Esophagus muscularis mucosa (tissue), 4 donors: ENCODE measurements around the gene SUGP1. TPM values are rescaled to one million over a fixed set of nuclear protein-coding genes. Genes with fewer than 3 reads are reported as not detected.

Source experiments
- DNase-seq: peaks from one replicate; pipeline ENCODE4 v3.0.0-alpha.2; 2017; ENCODE audit errors: extremely low spot score
- H3K27ac ChIP-seq, 4 donors: fragments of 200-600 bp; sonication (generic); replicated peaks in 1 of 4; 1 replicate in 3 of 4; 2 replicates in 1 of 4; pipeline ENCODE4 v1.5.1; 2016 to 2019; ENCODE audit warnings: mild to moderate bottlenecking in 1 of 4
- H3K27me3 ChIP-seq, 4 donors: fragments of 200-600 bp; sonication (generic); one replicate each; pipeline versions ENCODE4 v1.5.1 to v1.6.0; 2016 to 2019
- H3K36me3 ChIP-seq, 4 donors: fragments of 200-600 bp; sonication (generic); one replicate each; pipeline ENCODE4 v1.5.1; 2016 to 2019
- H3K4me1 ChIP-seq, 4 donors: fragments of 200-600 bp; sonication (generic); one replicate each; pipeline ENCODE4 v1.5.1; 2016 to 2019
- H3K4me3 ChIP-seq, 4 donors: fragments of 200-600 bp; sonication (generic); 1 replicate in 2 of 4; 2 replicates in 2 of 4; pipeline ENCODE4 v1.5.1; 2016 to 2019; ENCODE audit warnings: mild to moderate bottlenecking in 4 of 4, moderate library complexity in 1 of 4
- H3K9me3 ChIP-seq, 4 donors: fragments of 200-600 bp; sonication (generic); 1 replicate in 3 of 4; 2 replicates in 1 of 4; pipeline ENCODE4 v1.5.1; 2016 to 2019
- CTCF ChIP-seq, 3 experiments: fragments of 200-600 bp in 2 of 3; fragments of 450-650 bp in 1 of 3; sonication (generic) in 2 of 3; IDR thresholded peaks; one replicate each; pipeline ENCODE4 v1.5.1; 2017 to 2019; ENCODE audit warnings: antibody characterized with exemption in 3 of 3, mild to moderate bottlenecking in 2 of 3, moderate library complexity in 1 of 3
- EP300 ChIP-seq: sonication (generic); formaldehyde crosslinking; IDR thresholded peaks from one replicate; pipeline ENCODE4 v1.6.1; 2017; ENCODE audit warnings: antibody characterized with exemption
- POLR2A ChIP-seq: fragments of 450-650 bp; IDR thresholded peaks from one replicate; pipeline ENCODE4 v1.6.1; 2017; ENCODE audit warnings: antibody characterized with exemption, moderate library complexity, mild to moderate bottlenecking, low read depth
- POLR2AphosphoS5 ChIP-seq, 2 donors: sonication (generic); formaldehyde crosslinking; IDR thresholded peaks; one replicate each; pipeline ENCODE4 v1.6.1; 2017; ENCODE audit warnings: antibody characterized with exemption in 2 of 2
- WGBS: methylation state at CpG from one replicate; pipeline ENCODE4 v1.1.5; 2018; 5-methylcytosine and 5-hydroxymethylcytosine counted together
- intact Hi-C: fragments of 100-400 bp; cut with DNase I; formaldehyde crosslinking; loops from one replicate; pipeline ENCODE4 v1.15.1; 2023
- total RNA-seq, 4 donors: library from RNA; depleted of rRNA; stranded (reverse); fragments of >200 nt; gene quantifications; one replicate each; pipeline versions ENCODE4 v1.1.0 to v1.2.1, GENCODE V29; 2016

SUGP1 gene
- total RNA-seq, 4 donors from 2014 or later, result 26.0 to 43.8 (median 30.8) TPM

DNA sequence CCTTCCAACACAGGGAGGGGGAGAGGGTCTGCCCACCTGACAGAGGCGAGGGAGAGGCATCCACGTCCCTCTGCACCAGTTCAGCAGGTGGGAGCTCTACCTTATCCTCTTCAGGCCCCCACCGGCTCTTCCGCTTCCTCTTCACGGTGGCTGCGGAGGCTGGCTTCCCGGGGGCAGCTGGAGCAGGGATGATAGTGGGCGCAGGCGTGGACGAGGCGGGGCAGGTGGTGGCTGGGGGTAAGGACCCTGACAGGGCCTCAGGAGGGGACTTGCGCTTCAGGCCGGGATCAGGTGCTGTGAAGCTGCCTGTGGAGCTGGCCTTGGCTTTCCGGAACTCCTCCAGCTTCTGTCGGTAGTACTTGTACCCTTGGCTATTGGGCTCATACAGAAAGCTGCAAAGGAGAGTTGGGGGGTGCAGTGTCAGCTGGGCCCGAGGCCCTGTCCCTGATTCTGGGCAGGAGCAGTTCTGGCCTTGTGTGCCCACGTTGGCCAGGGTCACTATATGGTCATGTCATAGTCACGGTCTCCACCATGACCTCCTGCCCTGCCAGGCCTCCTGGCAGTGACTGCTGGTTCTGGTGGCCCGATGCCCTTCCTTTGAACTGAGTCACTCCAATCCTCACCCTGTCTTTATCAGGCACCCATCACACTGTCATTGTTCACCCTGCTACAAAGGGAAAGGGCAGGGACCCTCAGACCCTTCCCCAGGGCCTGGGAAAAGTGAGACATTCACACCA, 23.2 kb downstream of the SUGP1 start:
- Histone ChIP-seq H3K9me3 (peaks cover 0 to 5% (median 0%) of the 10 kb centered on the region in 4 donors), H3K36me3 (peaks cover 30 to 82% (median 77%) of the 10 kb centered on the region in 4 donors), H3K27me3 (no peaks in the 10 kb centered on the region), H3K4me1 (peaks cover 0 to 7% (median 0%) of the 10 kb centered on the region in 4 donors), H3K4me3 (no peak overlapping the region), H3K27ac (no peak overlapping the region)
- WGBS, result 89% methylated on average over 16 of the region's 19 CpGs
- intact Hi-C loops, result no loop called here
- no peak for TF ChIP-seq POLR2AphosphoS5 (IDR thresholded peaks at IDR 0.05)
- TF ChIP-seq CTCF (IDR thresholded peaks at IDR 0.05), result no peak
- no peak for TF ChIP-seq POLR2A
- TF ChIP-seq EP300, result no peak
- DNase-seq, result no peak

DNA sequence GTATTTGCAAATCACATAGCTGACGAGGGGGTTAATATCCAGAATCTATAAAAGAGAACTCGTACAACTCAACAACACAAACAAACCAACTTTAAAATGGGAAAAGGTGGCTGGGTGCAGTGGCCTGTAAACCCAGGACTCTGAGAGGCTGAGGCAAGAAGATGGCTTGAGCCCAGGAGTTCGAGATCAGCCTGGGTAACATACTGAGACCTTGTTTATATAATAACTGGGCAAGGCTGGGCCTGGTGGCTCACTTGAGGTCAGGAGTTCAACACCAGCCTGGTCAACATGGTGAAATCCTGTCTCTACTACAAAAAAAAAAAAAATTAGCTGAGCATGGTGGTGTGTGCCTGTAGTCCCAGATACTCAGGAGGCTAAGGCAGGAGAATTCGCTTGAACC, 25.4 kb downstream of the SUGP1 start:
- WGBS, result 82% methylated on average over 4 of the region's 4 CpGs
- Histone ChIP-seq H3K27me3 (no peaks in the 10 kb centered on the region), H3K36me3 (peaks cover 19 to 80% (median 71%) of the 10 kb centered on the region in 4 donors), H3K27ac (no peak overlapping the region), H3K9me3 (peaks cover 0 to 5% (median 0%) of the 10 kb centered on the region in 4 donors), H3K4me1 (peaks cover 0 to 7% (median 0%) of the 10 kb centered on the region in 4 donors), H3K4me3 (no peak overlapping the region)
- DNase-seq, result no peak
- intact Hi-C loops, result no loop called here
- no peak for TF ChIP-seq POLR2AphosphoS5 (IDR thresholded peaks at IDR 0.05)
- TF ChIP-seq CTCF (IDR thresholded peaks at IDR 0.05), result no peak
- TF ChIP-seq POLR2A, result no peak
- no peak for TF ChIP-seq EP300

DNA sequence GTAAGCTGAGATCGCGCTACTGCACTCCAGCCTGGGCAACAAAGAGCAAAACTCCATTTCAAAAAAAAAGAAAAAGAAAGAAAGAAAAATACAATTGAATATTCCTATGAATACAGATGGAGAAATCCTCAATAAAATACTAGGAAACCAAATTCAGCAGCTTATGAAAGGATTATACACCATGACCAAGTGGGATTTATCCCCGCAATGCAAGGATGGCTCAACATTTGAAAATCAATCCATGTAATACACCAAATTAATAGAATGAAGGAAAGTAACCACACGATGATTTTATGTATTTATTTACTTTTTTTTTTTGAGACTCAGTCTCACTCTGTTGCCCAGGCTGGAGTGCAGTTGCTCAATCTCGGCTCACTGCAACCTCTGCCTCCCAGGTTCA, 27.7 kb downstream of the SUGP1 start:
- Histone ChIP-seq H3K27ac (no peak overlapping the region), H3K27me3 (no peaks in the 10 kb centered on the region), H3K4me1 (peaks cover 0 to under 1% (median 0%) of the 10 kb centered on the region in 4 donors), H3K4me3 (no peak overlapping the region), H3K36me3 (peaks cover 24 to 95% (median 87%) of the 10 kb centered on the region in 4 donors), H3K9me3 (peaks cover 0 to 5% (median 0%) of the 10 kb centered on the region in 4 donors)
- WGBS, result 98% methylated on average over 5 of the region's 5 CpGs
- TF ChIP-seq EP300, result no peak
- TF ChIP-seq POLR2A, result no peak
- no peak for TF ChIP-seq POLR2AphosphoS5 (IDR thresholded peaks at IDR 0.05)
- no peak for TF ChIP-seq CTCF (IDR thresholded peaks at IDR 0.05)
- intact Hi-C loops, result no loop called here
- DNase-seq, result no peak

- 95% methylated on average over 10 of the region's 10 CpGs for WGBS
- no peak for TF ChIP-seq EP300
- TF ChIP-seq POLR2A, result no peak
- no peak for TF ChIP-seq POLR2AphosphoS5 (IDR thresholded peaks at IDR 0.05)
- no peak for TF ChIP-seq CTCF (IDR thresholded peaks at IDR 0.05)
- no peak overlapping the region for H3K4me3 ChIP-seq
- H3K9me3 ChIP-seq, result no peaks in the 10 kb centered on the region
- no peak overlapping the region for H3K27ac ChIP-seq
- H3K4me1 ChIP-seq, result no peaks in the 10 kb centered on the region
- H3K36me3 ChIP-seq, result peaks cover 33 to 100% (median 86%) of the 10 kb centered on the region in 4 donors
- H3K27me3 ChIP-seq, result no peaks in the 10 kb centered on the region
- intact Hi-C loops, result no loop called here
- DNase-seq, result no peak
These were observed 34.6 kb downstream of the SUGP1 start for GRCh38 chr19:19285686-19286085.

DNA sequence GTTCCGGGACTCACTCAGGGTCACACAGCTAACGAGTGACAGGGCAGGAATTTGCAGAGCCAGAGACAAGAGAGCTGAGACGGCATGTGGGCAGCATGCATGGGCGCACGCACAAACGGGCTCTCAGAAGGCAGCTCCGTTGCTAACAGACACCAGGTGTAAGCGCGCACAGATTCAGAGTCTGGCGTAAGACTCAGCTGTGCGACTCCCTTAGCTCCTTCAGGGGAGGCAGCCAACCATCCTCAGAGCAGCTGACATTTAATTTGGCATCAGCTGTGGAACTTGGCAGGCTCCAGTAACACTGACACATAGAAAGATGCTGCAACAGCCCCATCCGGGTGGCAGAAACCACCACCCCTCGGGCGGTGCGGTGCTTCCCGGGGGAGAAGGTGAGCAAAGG, 39.7 kb downstream of the SUGP1 start:
- 93% methylated on average over 10 of the region's 16 CpGs for WGBS
- Histone ChIP-seq H3K36me3 (peaks cover 60 to 100% (median 89%) of the 10 kb centered on the region in 4 donors), H3K27ac (no peak overlapping the region), H3K4me1 (no peaks in the 10 kb centered on the region), H3K4me3 (no peak overlapping the region), H3K9me3 (no peaks in the 10 kb centered on the region), H3K27me3 (no peaks in the 10 kb centered on the region)
- DNase-seq, result no peak
- TF ChIP-seq POLR2A (no peak), EP300 (no peak), POLR2AphosphoS5 (IDR thresholded peaks at IDR 0.05) (no peak), CTCF (IDR thresholded peaks at IDR 0.05) (no peak)
- intact Hi-C loops, result no loop called here
